Endothelial cell of umbilical vein (primary cell): ENCODE results near the gene KRTAP12-3. TPM values are rescaled to one million over a fixed set of nuclear protein-coding genes. Genes with fewer than 3 reads are reported as not detected.

Experiments used
- BruUV-seq: library from RNA; stranded (reverse); fragments of 400-500 nt; replicated peaks from 2 replicates; lab custom pipeline; 2021; lab: Mats Ljungman, UMichigan
- CTCF ChIA-PET: fragments of 300-600, 350-600 bp; sonication (Branson Sonifier 250); formaldehyde crosslinking; loops from one replicate; lab custom pipeline; 2021; ENCODE audit warnings: antibody characterized with exemption, inconsistent platforms; lab: Charles Lee
- POLR2A ChIA-PET: fragments of 300-600, 350-600 bp; sonication (Branson Sonifier 250); formaldehyde crosslinking; loops from one replicate; lab custom pipeline; 2021; ENCODE audit warnings: antibody characterized with exemption, inconsistent platforms; lab: Charles Lee
- DNase-seq: peaks from one replicate; pipeline ENCODE4 v3.0.0-alpha.2; 2011; ENCODE audit warnings: low read depth, low spot score
- FAIRE-seq: peaks from 2 replicates; lab custom pipeline; 2011; peaks lifted over from hg19 to GRCh38; lab: Jason Lieb, UNC
- H2AFZ ChIP-seq: 2 replicates; pipeline ENCODE4 v1.6.0; 2012; ENCODE audit warnings: low read depth, low read length, control low read depth, inconsistent platforms
- H3K27ac ChIP-seq: 2 replicates; pipeline ENCODE4 v1.5.1; 2011; ENCODE audit warnings: low read depth, mild to moderate bottlenecking, control low read depth, low read length, moderate library complexity; ENCODE audit not compliant: insufficient read depth
- H3K27me3 ChIP-seq, 2 experiments: 2 replicates each; pipeline versions ENCODE4 v1.6.0 to v1.6.1; 2011; ENCODE audit warnings: low read length in 2 of 2, mixed read lengths in 1 of 2; ENCODE audit not compliant: control insufficient read depth in 2 of 2, insufficient read depth in 2 of 2
- H3K36me3 ChIP-seq, 2 experiments: 2 replicates in 1 of 2; 3 replicates in 1 of 2; pipeline ENCODE4 v1.5.1; 2011; ENCODE audit warnings: low read length in 2 of 2, mild to moderate bottlenecking in 1 of 2, moderate library complexity in 1 of 2; ENCODE audit not compliant: control insufficient read depth in 2 of 2, insufficient read depth in 2 of 2; ENCODE audit errors: extremely low read depth in 1 of 2
- H3K4me1 ChIP-seq: 3 replicates; pipeline ENCODE4 v1.5.1; 2011; ENCODE audit warnings: mild to moderate bottlenecking, low read length; ENCODE audit not compliant: control insufficient read depth, insufficient read depth; ENCODE audit errors: extremely low read depth
- H3K4me2 ChIP-seq: 2 replicates; pipeline ENCODE4 v1.6.1; 2011; ENCODE audit warnings: low read length, control low read depth, mixed read lengths; ENCODE audit not compliant: insufficient read depth
- H3K4me3 ChIP-seq, 3 experiments: fragments of 200-600 bp in 1 of 3; sonication (generic), shearing (Covaris generic) in 1 of 3; replicated peaks in 1 of 3; 2 replicates each; pipeline ENCODE4 v1.5.1; 2011 to 2016; ENCODE audit warnings: control low read depth in 3 of 3, low read length in 3 of 3, mild to moderate bottlenecking in 2 of 3, inconsistent platforms in 1 of 3, low read depth in 1 of 3, moderate library complexity in 1 of 3; ENCODE audit not compliant: insufficient read depth in 1 of 3
- H3K79me2 ChIP-seq: 2 replicates; pipeline ENCODE4 v1.6.0; 2012; ENCODE audit warnings: low read length, inconsistent platforms; ENCODE audit not compliant: control insufficient read depth, insufficient read depth
- H3K9ac ChIP-seq: replicated peaks from 2 replicates; pipeline ENCODE3; 2011; ENCODE audit warnings: low read length, control low read depth; ENCODE audit not compliant: insufficient read depth; ENCODE audit errors: extremely low read depth
- H3K9me1 ChIP-seq: replicated peaks from 3 replicates; pipeline ENCODE4 v1.6.0; 2011; ENCODE audit warnings: mild to moderate bottlenecking, low read length; ENCODE audit not compliant: control insufficient read depth, insufficient read depth; ENCODE audit errors: extremely low read depth
- H3K9me3 ChIP-seq: replicated peaks from 2 replicates; pipeline ENCODE4 v1.5.1; 2012; ENCODE audit warnings: low read length, inconsistent platforms; ENCODE audit not compliant: control insufficient read depth, insufficient read depth
- H4K20me1 ChIP-seq: replicated peaks from 2 replicates; pipeline ENCODE3; 2011; ENCODE audit warnings: mild to moderate bottlenecking, low read length; ENCODE audit not compliant: control insufficient read depth, insufficient read depth; ENCODE audit errors: extremely low read depth
- CTCF ChIP-seq, 2 donors: IDR thresholded peaks; 1 replicate in 1 of 2; 2 replicates in 1 of 2; pipeline ENCODE4 v1.5.1; 2011; ENCODE audit warnings: low read length in 2 of 2, mild to moderate bottlenecking in 2 of 2, moderate library complexity in 2 of 2, control low read depth in 1 of 2, inconsistent platforms in 1 of 2, low read depth in 1 of 2; ENCODE audit not compliant: insufficient read depth in 1 of 2; ENCODE audit errors: extremely low read depth in 1 of 2
- EZH2 ChIP-seq: IDR thresholded peaks from 2 replicates; pipeline ENCODE4 v1.6.1; 2012; ENCODE audit warnings: borderline replicate concordance, low read depth, mild to moderate bottlenecking, moderate library complexity, low read length, inconsistent platforms; ENCODE audit not compliant: severe bottlenecking
- FOS ChIP-seq: IDR thresholded peaks from 2 replicates; pipeline ENCODE4 v1.6.1; 2011; ENCODE audit warnings: mild to moderate bottlenecking, low read length, moderate library complexity, borderline replicate concordance; ENCODE audit not compliant: insufficient read depth
- GATA2 ChIP-seq: IDR thresholded peaks from 2 replicates; pipeline ENCODE4 v1.7.0; 2011; ENCODE audit warnings: low read depth, mild to moderate bottlenecking, moderate library complexity, mixed read lengths, low read length; ENCODE audit not compliant: insufficient read length, insufficient read depth
- JUN ChIP-seq: IDR thresholded peaks from 2 replicates; pipeline ENCODE4 v1.6.1; 2011; ENCODE audit warnings: borderline replicate concordance, low read depth; ENCODE audit not compliant: insufficient read length, insufficient read depth
- MAX ChIP-seq: IDR thresholded peaks from 2 replicates; pipeline ENCODE4 v1.6.1; 2011; ENCODE audit not compliant: insufficient read depth, insufficient read length
- MYC ChIP-seq: IDR thresholded peaks from one replicate; pipeline ENCODE4 v1.6.1; 2011; ENCODE audit warnings: mild to moderate bottlenecking, low read depth, low read length
- POLR2A ChIP-seq: IDR thresholded peaks from 2 replicates; pipeline ENCODE4 v1.6.1; 2012; ENCODE audit warnings: low read depth, mild to moderate bottlenecking, control low read depth, low read length
- POLR2AphosphoS5 ChIP-seq: IDR thresholded peaks from 2 replicates; pipeline ENCODE4 v1.6.1; 2012; ENCODE audit warnings: low read depth, mild to moderate bottlenecking, control low read depth, low read length, moderate library complexity; ENCODE audit not compliant: insufficient read depth
- dilution Hi-C: fragments of 300-500 bp; cut with MboI; formaldehyde crosslinking; loops from one replicate; pipeline ENCODE4 v1.15.0; 2019; ENCODE audit warnings: low sequenced_read_pairs; ENCODE audit not compliant: extremely low pct_ligation_motif_present
- intact Hi-C: fragments of 100-400 bp; cut with micrococcal nuclease; formaldehyde crosslinking; loops from one replicate; pipeline ENCODE4 v1.10.0; 2022
- polyA plus RNA-seq, 4 experiments: library from polyadenylated mRNA; depleted of rRNA in 3 of 4; stranded (reverse) in 3 of 4; unstranded in 1 of 4; fragments of >200 nt; gene quantifications; 2 replicates each; pipeline versions ENCODE4 v1.2.1 to v1.2.3, GENCODE V29; 2011 to 2012; ENCODE audit warnings: missing spikeins in 1 of 4
- total RNA-seq: library from RNA; stranded (reverse); gene quantifications from 2 replicates; pipeline ENCODE4 v1.2.3, GENCODE V29; 2021

The KRTAP12-3 gene
- total and polyA plus RNA-seq, 2 donors (not counting 3 experiments of a cell fraction or from before 2014, with no cell fraction given): not detected

- H3K4me2 ChIP-seq: no peak within 1 kb of the TSS
- no peaks in the 10 kb centered on the region for H4K20me1 ChIP-seq
- no peak for FAIRE-seq
- no peaks in the 10 kb centered on the region for H3K9me1 ChIP-seq
- no peaks in the 10 kb centered on the region for H3K79me2 ChIP-seq
- no TSS peak for BruUV-seq
- H3K27me3 ChIP-seq: peaks cover 0 to 1% of the 10 kb centered on the region in 2 experiments
- TF ChIP-seq MYC (no peak), JUN (no peak), POLR2AphosphoS5 (no peak), EZH2 (no peak), GATA2 (no peak), POLR2A (no peak), FOS (no peak), MAX (no peak), CTCF (IDR thresholded peaks at IDR 0.05; ENCODE audit: extremely low read depth in 1 of 2, insufficient read depth in 1 of 2, low read depth in 1 of 2, low read length in 2 of 2) (no peak)
- POLR2A ChIA-PET: no interaction called here
- no peaks in the 10 kb centered on the region for H3K4me1 ChIP-seq
- intact Hi-C loops (no loop called here), dilution Hi-C loops (no loop called here)
- H3K4me3 ChIP-seq: no peak within 1 kb of the TSS
- H3K27ac ChIP-seq: no peak within 1 kb of the TSS
- CTCF ChIA-PET: no interaction called here
- DNase-seq: no peak
- H3K9me3 ChIP-seq: peaks cover 5% of the 10 kb centered on the region
- no peaks in the 10 kb centered on the region for H3K36me3 ChIP-seq
- no peak within 1 kb of the TSS for H2AFZ ChIP-seq
- no peak within 1 kb of the TSS for H3K9ac ChIP-seq
Observed at GRCh38 chr21:44612029-44612486, 45.7 kb upstream of the KRTAP12-3 start, which contains the start of gene KRTAP10-8. TSS of gene KRTAP10-8 (plus strand) at chr21:44612079. CDS start at chr21:44612101, 22 bp downstream.
